NCI-H345 treated with DMSO at 0.1 percent for 48 hours (cell line): ENCODE data around the gene FSCB.
A peak's percentile ranks its signal among the peaks of the same experiment; 100 is the strongest.
"Not testable (repeated sequence)": the region's sequence is repeated elsewhere in the genome, so short reads cannot be mapped to it uniquely, and the experiment has no call there.

Experiments
- DNase-seq: peaks from one replicate; lab custom pipeline; 2025; ENCODE audit not compliant: unreplicated experiment; lab: John Stamatoyannopoulos, UW

FSCB gene

GRCh38 chr14:44507183-44507582 lies at the start of gene FSCB:
Gene FSCB, minus strand, starts transcription at chr14:44507283. Its CDS starts 296 bp downstream, at chr14:44506987.
- DNase-seq, result no peak

GRCh38 chr14:44531658-44532057 lies 24.6 kb upstream of the FSCB start:
- DNase-seq, result no peak

GRCh38 chr14:44530475-44530874 lies 23.4 kb upstream of the FSCB start:
- no peak for DNase-seq

- peak; percentile 84 for DNase-seq
Observed at GRCh38 chr14:44529026-44529425, 21.9 kb upstream of the FSCB start.

- no peak for DNase-seq
Observed at GRCh38 chr14:44528180-44528579, 21.1 kb upstream of the FSCB start.

GRCh38 chr14:44525237-44525636 lies 18.2 kb upstream of the FSCB start:
- DNase-seq, result no peak

- not testable (repeated sequence) for DNase-seq
Observed at GRCh38 chr14:44515668-44516067, 8.6 kb upstream of the FSCB start.

- DNase-seq, result no peak
Observed at GRCh38 chr14:44508834-44509233, 1.8 kb upstream of the FSCB start.

GRCh38 chr14:44505588-44505987 lies 1.5 kb downstream of the FSCB start:
- DNase-seq, result no peak

- no peak for DNase-seq
Observed at GRCh38 chr14:44497148-44497547, 9.9 kb downstream of the FSCB start.

GRCh38 chr14:44494137-44494536 lies 12.9 kb downstream of the FSCB start:
- DNase-seq, result no peak

- DNase-seq, result no peak
Observed at GRCh38 chr14:44490966-44491365, 16.1 kb downstream of the FSCB start.

GRCh38 chr14:44477953-44478352 lies 29.1 kb downstream of the FSCB start:
- DNase-seq, result no peak

- no peak for DNase-seq
Observed at GRCh38 chr14:44468771-44469170, 38.3 kb downstream of the FSCB start.

- peak; percentile 77 for DNase-seq
Observed at GRCh38 chr14:44463356-44464004, 43.6 kb downstream of the FSCB start.

GRCh38 chr14:44462381-44462780 lies 44.7 kb downstream of the FSCB start:
- DNase-seq, result peak; percentile 29

- no peak for DNase-seq
Observed at GRCh38 chr14:44461811-44462210, 45.3 kb downstream of the FSCB start.
